GM19239 (cell line): ENCODE data around the gene TOMM70.

Experiments used
- DNase-seq: peaks from one replicate; pipeline ENCODE4 v3.0.0; 2011; ENCODE audit warnings: low spot score; ENCODE audit not compliant: insufficient read length
- FAIRE-seq: peaks from 2 replicates; lab custom pipeline; 2011; peaks lifted over from hg19 to GRCh38; lab: Jason Lieb, UNC

TOMM70 gene

GRCh38 chr3:100412912-100413590 is 12.2 kb upstream of the TOMM70 start:
- no peak for FAIRE-seq
- DNase-seq = no peak

DNA sequence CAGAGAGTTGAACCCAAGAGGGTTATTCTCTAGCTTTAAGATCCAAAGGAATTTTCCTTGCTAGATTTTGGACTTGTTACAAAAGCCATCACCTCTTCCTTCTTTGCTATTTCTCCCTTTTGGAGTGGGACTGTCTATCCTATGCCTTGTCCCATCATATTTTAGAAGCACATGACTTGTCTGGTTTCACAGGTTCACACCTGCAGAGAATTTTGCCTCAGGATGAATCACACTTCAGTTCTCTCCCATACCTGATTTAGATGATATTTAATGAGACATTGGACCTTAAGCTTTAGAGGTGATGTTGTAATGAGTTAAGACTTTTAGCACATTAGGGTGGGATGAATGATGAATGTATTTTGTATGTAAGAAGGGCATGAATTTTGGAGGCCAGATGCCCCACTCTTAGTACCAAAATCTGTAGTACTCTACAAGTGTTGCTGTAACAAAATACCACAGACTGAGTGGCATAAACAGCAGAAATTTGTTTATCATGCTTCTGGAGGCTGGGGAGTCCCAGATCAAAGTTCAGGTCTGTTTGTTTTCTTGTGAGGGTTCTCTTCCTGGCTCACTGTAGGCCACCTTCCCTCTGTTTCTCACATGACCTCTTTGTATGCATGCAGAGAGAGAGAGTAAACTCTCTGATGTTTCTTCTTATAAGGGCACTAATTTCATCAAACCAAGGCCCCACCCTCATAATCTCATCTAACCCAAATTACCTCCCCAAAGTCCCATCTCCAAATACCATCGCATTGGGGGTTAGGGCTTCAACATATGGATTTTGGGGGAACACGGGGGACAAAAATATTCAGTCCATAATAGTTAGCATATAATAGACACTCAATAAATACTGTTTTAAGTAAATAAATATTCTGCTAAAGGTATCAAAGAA is 10.4 kb upstream of the TOMM70 start:
- FAIRE-seq = no peak

GRCh38 chr3:100407977-100408532 is 7.2 kb upstream of the TOMM70 start:
- no peak for DNase-seq
- peak; percentile 37 for FAIRE-seq

More for the DNA sequence above, 10.4 kb upstream of the TOMM70 start:
- no peak for DNase-seq

GRCh38 chr3:100407164-100407563 is 6.3 kb upstream of the TOMM70 start:
- FAIRE-seq (peak; percentile 62), DNase-seq (no peak)

DNA sequence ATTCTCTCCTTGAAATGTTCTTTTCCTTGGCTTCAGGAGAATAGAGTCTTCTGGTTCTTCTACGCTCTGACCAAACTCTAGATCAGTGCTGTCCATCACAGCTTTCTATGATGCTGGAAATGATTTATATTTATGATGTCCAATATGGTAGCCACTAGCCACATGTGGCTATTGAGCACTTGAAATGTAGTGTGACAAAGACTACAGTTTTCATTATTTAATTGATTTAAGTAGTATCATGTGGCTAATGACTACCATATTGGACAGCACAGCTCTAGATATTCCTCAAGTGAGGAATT is 3.3 kb upstream of the TOMM70 start:
- DNase-seq (no peak), FAIRE-seq (no peak)

DNA sequence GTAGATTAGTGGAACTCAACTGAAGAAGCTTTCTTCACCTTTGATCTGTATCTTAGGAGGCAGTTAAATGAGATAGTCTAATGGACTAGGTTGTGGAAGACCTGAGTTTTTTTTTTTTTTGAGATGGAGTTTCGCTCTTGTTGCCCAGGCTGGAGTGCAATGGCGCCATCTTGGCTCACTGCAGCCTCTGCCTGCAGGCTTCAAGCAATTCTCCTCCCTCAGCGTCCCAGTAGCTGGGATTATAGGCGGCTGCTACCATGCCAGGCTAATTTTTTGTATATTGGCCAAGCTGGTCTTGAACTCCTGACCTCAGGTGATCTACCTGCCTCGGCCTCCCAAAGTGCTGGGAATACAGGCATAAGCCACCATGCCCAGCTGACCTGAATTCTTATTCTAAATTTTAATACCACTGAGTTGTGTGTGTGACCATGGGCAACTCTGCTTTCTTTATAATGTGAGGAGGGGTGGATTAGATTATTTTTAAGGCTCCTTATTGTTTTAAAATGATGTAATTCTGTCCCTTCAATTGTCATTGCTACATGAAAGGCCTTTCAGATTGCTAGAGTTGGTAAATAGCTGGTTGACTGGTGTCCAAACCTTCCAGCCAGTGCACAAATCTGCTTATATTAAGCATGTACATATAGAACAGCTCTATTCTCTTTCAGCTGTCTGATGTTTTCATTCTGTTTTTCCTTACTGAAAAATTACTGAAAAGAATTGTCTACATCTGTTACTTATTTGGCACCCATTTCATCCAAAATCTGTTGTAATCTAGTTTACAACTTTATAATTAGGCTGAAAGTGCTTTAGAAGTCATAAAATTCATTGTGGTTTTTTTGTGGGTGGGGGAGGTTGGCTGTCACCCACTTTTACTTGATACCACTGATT is 2.7 kb upstream of the TOMM70 start:
- DNase-seq = no peak

GRCh38 chr3:100402891-100403290 is 2.0 kb upstream of the TOMM70 start:
- DNase-seq (no peak), FAIRE-seq (peak; percentile 60)

More for the DNA sequence above, 2.7 kb upstream of the TOMM70 start:
- FAIRE-seq = no peak

DNA sequence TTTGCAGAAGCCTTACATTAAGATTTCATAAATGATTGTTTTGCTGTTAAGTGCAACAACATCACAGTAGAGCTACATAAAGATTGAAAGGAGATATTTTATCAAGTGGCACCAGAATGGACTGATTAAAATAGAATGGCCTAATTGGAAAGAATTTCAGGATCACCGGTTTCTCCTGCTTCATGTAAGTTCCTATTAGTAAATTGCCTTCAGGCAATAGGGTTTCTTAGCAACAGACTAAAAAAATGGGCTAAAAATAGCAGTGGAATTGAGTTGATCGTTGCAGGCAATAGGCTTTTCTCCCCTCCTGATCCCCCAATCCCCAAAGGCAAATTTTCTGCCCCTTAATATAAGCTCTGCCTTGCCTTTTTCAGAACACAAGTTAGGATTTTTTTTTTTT is 1.4 kb upstream of the TOMM70 start:
- peak; percentile 83 for FAIRE-seq

DNA sequence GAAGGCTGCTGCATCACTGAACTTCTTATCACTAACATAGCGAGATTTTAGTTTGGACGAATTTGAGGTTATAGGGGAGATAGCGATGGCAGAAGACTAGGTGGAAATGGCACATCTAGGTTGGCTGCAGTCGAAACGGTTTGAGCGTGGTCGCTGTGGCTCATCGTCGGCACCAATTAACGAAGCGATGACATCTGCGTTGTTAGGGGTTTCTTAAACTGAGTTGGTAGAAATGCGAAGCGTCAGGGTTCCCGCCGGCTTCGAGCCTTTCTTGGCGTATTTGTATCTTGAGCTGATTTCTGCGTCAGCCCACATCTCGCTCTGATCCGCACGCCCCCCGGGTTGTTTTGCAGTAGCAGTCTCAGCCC is 769 bp upstream of the TOMM70 start:
- DNase-seq (no peak), FAIRE-seq (no peak)

More for the DNA sequence above, 1.4 kb upstream of the TOMM70 start:
- no peak for DNase-seq

DNA sequence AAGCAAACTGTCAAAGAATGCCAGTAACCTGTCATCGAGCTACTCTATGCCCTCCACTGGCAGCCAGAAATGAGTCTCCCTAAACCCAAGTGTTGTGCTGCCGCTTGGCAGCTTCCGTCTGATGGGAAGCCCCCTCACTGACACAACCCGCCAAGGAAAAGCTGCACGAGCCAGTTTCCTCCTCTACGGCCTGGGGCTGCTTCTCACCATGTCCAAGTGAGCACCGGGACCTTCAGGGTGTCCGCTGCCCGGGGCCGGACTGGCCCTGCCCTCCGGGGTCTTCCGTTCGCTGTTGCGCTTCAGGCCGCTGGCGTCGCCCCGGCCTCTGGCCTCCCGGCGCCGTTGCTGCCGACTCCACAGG is 490 bp downstream of the TOMM70 start:
- DNase-seq (no peak), FAIRE-seq (peak; percentile 23)

GRCh38 chr3:100399341-100400071 is 1.4 kb downstream of the TOMM70 start:
- peak; percentile 37 for FAIRE-seq

DNA sequence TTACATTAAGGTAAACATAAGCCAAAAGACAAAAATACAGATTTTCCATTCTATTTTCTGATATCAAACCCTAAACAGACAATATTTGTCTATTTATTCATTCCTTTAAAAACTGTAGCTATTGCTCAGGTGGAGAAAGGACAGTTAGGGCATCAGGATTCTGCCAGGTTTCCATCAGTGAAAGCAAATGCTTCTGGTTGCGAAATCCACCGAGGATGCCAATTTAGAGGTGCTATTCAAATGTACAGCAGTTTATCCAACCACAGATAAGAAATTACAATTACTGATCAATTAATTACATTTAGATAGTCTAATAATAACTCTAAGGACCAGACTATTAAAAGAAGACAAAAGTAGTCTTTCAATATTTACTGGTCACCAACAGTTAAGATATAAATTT is 3.9 kb downstream of the TOMM70 start:
- no peak for DNase-seq
- no peak for FAIRE-seq

More at GRCh38 chr3:100399341-100400071, 1.4 kb downstream of the TOMM70 start:
- no peak for DNase-seq

GRCh38 chr3:100395679-100396431 is 5.0 kb downstream of the TOMM70 start:
- FAIRE-seq = no peak

DNA sequence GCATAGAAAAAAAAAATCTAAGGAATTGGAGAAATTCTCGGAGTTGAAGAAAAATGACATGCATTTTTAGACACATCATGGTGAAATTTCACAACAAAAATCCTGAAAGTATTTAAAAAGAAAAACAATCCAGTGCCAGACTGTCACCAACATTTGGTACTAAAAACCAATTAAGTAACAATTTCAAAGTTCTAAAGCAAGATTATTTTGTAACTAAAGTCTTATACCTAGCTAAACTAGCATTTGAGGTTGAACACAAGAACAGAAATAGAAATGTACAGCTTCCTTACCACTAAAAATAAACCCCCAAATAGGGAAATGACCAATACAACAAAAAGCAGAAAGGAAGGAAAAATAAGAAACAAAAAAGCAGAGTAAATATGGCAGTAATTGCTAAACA is 11.9 kb downstream of the TOMM70 start:
- no peak for FAIRE-seq
- no peak for DNase-seq

More at GRCh38 chr3:100395679-100396431, 5.0 kb downstream of the TOMM70 start:
- DNase-seq = no peak

- DNase-seq (no peak), FAIRE-seq (no peak)
Observed at GRCh38 chr3:100386437-100387074, 14.3 kb downstream of the TOMM70 start.

- FAIRE-seq = no peak
- no peak for DNase-seq
Observed at GRCh38 chr3:100384733-100385525, 16.0 kb downstream of the TOMM70 start.

DNA sequence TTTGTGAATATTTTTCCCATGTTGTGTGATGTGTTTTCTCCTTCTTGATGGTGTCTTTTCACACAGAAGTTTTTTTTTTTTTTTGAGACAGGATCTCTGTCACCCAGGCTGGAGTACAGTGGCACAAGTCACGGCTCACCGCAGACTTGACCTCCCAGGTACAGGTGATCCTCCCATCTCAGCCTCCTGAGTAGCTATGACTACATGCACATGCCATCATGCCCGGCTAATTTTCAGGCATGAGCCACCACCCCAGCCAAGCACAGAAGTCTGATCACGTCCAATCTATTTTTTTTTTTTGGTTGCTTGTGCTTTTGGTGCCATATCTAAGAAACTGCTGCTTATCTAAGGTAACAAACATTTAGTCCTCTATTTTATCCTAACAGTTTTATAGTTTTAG is 24.6 kb downstream of the TOMM70 start:
- DNase-seq (no peak), FAIRE-seq (no peak)

DNA sequence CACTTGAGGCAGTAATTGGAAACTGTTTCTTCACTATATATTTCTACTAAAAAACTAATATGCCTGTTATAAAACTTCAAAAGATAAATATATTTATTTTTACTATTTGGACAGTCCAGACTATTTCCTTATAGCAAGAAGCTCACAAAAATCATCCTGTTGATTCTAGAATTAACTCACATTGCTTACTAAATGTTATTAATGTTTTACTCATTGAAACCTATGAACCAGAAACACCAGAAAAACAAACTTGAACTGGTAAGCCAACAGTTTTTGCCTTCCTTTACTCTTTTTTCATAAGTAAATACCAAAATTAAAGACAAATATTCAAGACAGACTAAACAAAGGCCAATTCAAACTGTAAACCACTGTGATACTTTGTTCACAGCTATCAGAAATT is 26.4 kb downstream of the TOMM70 start:
- DNase-seq (no peak), FAIRE-seq (no peak)
